Liver (tissue), 9 donors: ENCODE measurements around the gene PDLIM1. TPM values are rescaled to one million over a fixed set of nuclear protein-coding genes. Genes with fewer than 3 reads are reported as not detected.
A peak's percentile ranks its signal among the peaks of the same experiment; 100 is the strongest.
"Not testable (repeated sequence)": the region's sequence is repeated elsewhere in the genome, so short reads cannot be mapped to it uniquely, and the experiment has no call there.

Experiments used
- DNase-seq: peaks from one replicate; pipeline ENCODE4 v3.0.0-alpha.2; 2017; ENCODE audit warnings: low spot score
- H3K27ac ChIP-seq, 2 donors: one replicate each; pipeline ENCODE4 v1.7.0; 2013; ENCODE audit warnings: inconsistent platforms in 2 of 2, low read length in 2 of 2, control low read depth in 1 of 2, low read depth in 1 of 2, mild to moderate bottlenecking in 1 of 2
- H3K27me3 ChIP-seq, 4 donors: one replicate each; pipeline versions ENCODE4 v1.6.1 to v1.7.0; 2013; ENCODE audit warnings: low read length in 3 of 4, inconsistent platforms in 1 of 4, mild to moderate bottlenecking in 1 of 4, moderate library complexity in 1 of 4; ENCODE audit not compliant: control insufficient read depth in 4 of 4, insufficient read depth in 4 of 4
- H3K36me3 ChIP-seq, 4 donors: one replicate each; pipeline versions ENCODE4 v1.6.1 to v1.7.0; 2013; ENCODE audit warnings: low read length in 3 of 4, mild to moderate bottlenecking in 3 of 4, low read depth in 1 of 4, moderate library complexity in 1 of 4; ENCODE audit not compliant: control insufficient read depth in 4 of 4, insufficient read depth in 3 of 4
- H3K4me1 ChIP-seq, 4 donors: one replicate each; pipeline versions ENCODE4 v1.6.1 to v1.7.0; 2013; ENCODE audit warnings: low read length in 3 of 4, mild to moderate bottlenecking in 3 of 4, moderate library complexity in 1 of 4; ENCODE audit not compliant: control insufficient read depth in 4 of 4, insufficient read depth in 4 of 4
- H3K4me3 ChIP-seq, 3 donors: one replicate each; pipeline versions ENCODE4 v1.6.1 to v1.7.0; 2013; ENCODE audit warnings: low read length in 3 of 3, control low read depth in 1 of 3, low read depth in 1 of 3, mild to moderate bottlenecking in 1 of 3
- H3K9ac ChIP-seq, 2 donors: one replicate each; pipeline ENCODE4 v1.7.0; 2013; ENCODE audit warnings: low read length in 2 of 2, mild to moderate bottlenecking in 2 of 2, moderate library complexity in 2 of 2, control low read depth in 1 of 2, low read depth in 1 of 2
- H3K9me3 ChIP-seq, 4 donors: one replicate each; pipeline versions ENCODE4 v1.6.1 to v1.7.0; 2013; ENCODE audit warnings: low read length in 3 of 4; ENCODE audit not compliant: control insufficient read depth in 4 of 4
- EGR1 ChIP-seq, 2 donors: IDR thresholded peaks; 2 replicates each; pipeline ENCODE4 v1.6.1; 2016 to 2018; ENCODE audit warnings: antibody characterized with exemption in 2 of 2, low read depth in 2 of 2
- FOXA1 ChIP-seq: IDR thresholded peaks from 2 replicates; pipeline ENCODE4 v1.6.1; 2016; ENCODE audit warnings: antibody characterized with exemption
- FOXA2 ChIP-seq: IDR thresholded peaks from 2 replicates; pipeline ENCODE4 v1.6.1; 2016; ENCODE audit warnings: antibody characterized with exemption
- HNF4A ChIP-seq, 2 donors: conservative IDR thresholded peaks; 2 replicates each; pipeline ENCODE4 v1.6.1; 2016; ENCODE audit warnings: antibody characterized with exemption in 2 of 2, mild to moderate bottlenecking in 2 of 2
- NR2F2 ChIP-seq: IDR thresholded peaks from 2 replicates; pipeline ENCODE4 v1.6.1; 2016; ENCODE audit warnings: antibody characterized with exemption
- RAD21 ChIP-seq, 2 donors: IDR thresholded peaks; 2 replicates each; pipeline ENCODE4 v1.6.1; 2016; ENCODE audit warnings: antibody characterized with exemption in 2 of 2, mild to moderate bottlenecking in 2 of 2
- REST ChIP-seq: IDR thresholded peaks from 2 replicates; pipeline ENCODE4 v1.6.1; 2016; ENCODE audit warnings: antibody characterized with exemption, mild to moderate bottlenecking
- RXRA ChIP-seq, 2 donors: IDR thresholded peaks; 2 replicates each; pipeline ENCODE4 v1.6.1; 2017 to 2018; ENCODE audit warnings: antibody characterized with exemption in 2 of 2, mild to moderate bottlenecking in 1 of 2
- SP1 ChIP-seq: IDR thresholded peaks from 2 replicates; pipeline ENCODE4 v1.6.1; 2018; ENCODE audit warnings: antibody characterized with exemption, mild to moderate bottlenecking
- YY1 ChIP-seq: IDR thresholded peaks from 2 replicates; pipeline ENCODE4 v1.6.1; 2016; ENCODE audit warnings: antibody characterized with exemption, mild to moderate bottlenecking
- WGBS: extraction: QIAGEN DNeasy Blood & Tissue Kit; methylation state at CpG from one replicate; pipeline ENCODE4 v1.1.7; 2013; 5-methylcytosine and 5-hydroxymethylcytosine counted together
- polyA plus RNA-seq, 2 donors: library from polyadenylated mRNA; stranded (reverse) in 1 of 2; unstranded in 1 of 2; fragments of 200-250 nt in 1 of 2; fragments of >200 nt in 1 of 2; fragmentation: Nextera tagmentation in 1 of 2; extraction: Ambion mirVana in 1 of 2; gene quantifications; one replicate each; pipeline versions ENCODE4 v1.2.1 to v1.2.3, GENCODE V29; 2013 to 2015
- total RNA-seq, 2 donors: library from RNA; depleted of rRNA; stranded (reverse); fragments of >200 nt; gene quantifications; one replicate each; pipeline ENCODE4 v1.2.3, GENCODE V29; 2014
- TF ChIP-seq, protein P1 (sequence below): IDR thresholded peaks from 2 replicates; pipeline ENCODE4 v1.6.1; 2016; ENCODE audit warnings: antibody characterized with exemption
- TF ChIP-seq, protein P2 (sequence below): IDR thresholded peaks from 2 replicates; pipeline ENCODE4 v1.6.1; 2016; ENCODE audit warnings: antibody characterized with exemption
- donor health status: healthy.
- donor health status: healthy.
- donor health status: healthy.
- donor health status: healthy.
- donor health status: healthy.

The PDLIM1 gene
- total and polyA plus RNA-seq, 4 donors = 16.8 to 73.4 (median 44.5) TPM

DNA sequence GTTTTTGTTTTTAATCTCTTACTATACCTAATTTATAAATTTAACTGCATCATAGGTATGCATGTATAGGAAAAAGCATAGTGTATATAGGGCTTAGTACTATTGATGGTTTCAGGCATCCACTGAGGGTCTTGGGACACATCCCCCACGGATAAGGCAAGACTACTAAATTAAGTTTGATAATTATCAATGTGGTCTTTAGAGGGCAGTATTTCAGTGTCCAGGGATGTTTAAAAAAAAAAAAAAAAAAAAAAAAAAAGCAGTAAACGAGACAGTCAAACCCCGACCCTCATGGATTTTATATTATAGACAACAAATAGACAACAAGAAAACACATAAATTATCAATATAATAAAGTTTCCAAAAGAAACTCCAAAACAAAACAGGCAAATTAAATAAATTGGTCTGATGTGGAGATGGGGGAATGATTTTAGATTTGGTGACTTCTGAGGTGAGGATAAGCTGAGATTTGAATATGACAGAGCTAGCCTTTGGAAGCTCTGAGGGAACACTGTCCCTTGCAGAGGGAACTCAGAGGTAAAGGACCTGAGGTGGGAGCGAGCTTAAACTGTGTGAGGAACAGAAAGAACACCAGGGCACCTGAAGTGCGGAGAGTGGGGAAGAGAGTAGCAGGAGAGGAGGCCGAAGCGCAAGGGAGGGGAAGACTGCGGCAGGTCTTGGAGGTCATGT is 82.0 kb downstream of the PDLIM1 start:
- Histone ChIP-seq H3K9me3 (no peaks in the 10 kb centered on the region), H3K9ac (no peak overlapping the region), H3K36me3 (no peaks in the 10 kb centered on the region), H3K27me3 (no peaks in the 10 kb centered on the region), H3K27ac (no peak overlapping the region), H3K4me3 (no peak overlapping the region), H3K4me1 (no peaks in the 10 kb centered on the region)
- WGBS = 59% methylated on average over 8 of the region's 8 CpGs
- no peak for DNase-seq
- TF ChIP-seq YY1 = no peak
- no peak for TF ChIP-seq SP1
- peak; percentile 48 to 65 for TF ChIP-seq RAD21 (IDR thresholded peaks at IDR 0.05)
- no peak for TF ChIP-seq FOXA2

GRCh38 chr10:95202865-95203264 is 87.9 kb downstream of the PDLIM1 start:
- H3K4me3 ChIP-seq = not testable (repeated sequence)

GRCh38 chr10:95201736-95202135 is 89.1 kb downstream of the PDLIM1 start:
- DNase-seq = no peak
- H3K27ac ChIP-seq = no peak overlapping the region
- H3K9me3 ChIP-seq = no peaks in the 10 kb centered on the region
- H3K9ac ChIP-seq = no peak overlapping the region
- no peaks in the 10 kb centered on the region for H3K27me3 ChIP-seq
- WGBS = 96% methylated on average over 4 of the region's 4 CpGs
- TF ChIP-seq RXRA (IDR thresholded peaks at IDR 0.05) (no peak), FOXA1 (no peak), SP1 (no peak), EGR1 (IDR thresholded peaks at IDR 0.05; ENCODE audit: low read depth in 2 of 2) (no peak)
- TF ChIP-seq, protein P1, sequence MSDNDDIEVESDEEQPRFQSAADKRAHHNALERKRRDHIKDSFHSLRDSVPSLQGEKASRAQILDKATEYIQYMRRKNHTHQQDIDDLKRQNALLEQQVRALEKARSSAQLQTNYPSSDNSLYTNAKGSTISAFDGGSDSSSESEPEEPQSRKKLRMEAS = no peak
- no peaks in the 10 kb centered on the region for H3K4me1 ChIP-seq
- no peak overlapping the region for H3K4me3 ChIP-seq
- H3K36me3 ChIP-seq = no peaks in the 10 kb centered on the region

More at GRCh38 chr10:95202865-95203264, 87.9 kb downstream of the PDLIM1 start:
- not testable (repeated sequence) for H3K27ac ChIP-seq, H3K4me1 ChIP-seq, H3K27me3 ChIP-seq, H3K9ac ChIP-seq, DNase-seq, H3K9me3 ChIP-seq, H3K36me3 ChIP-seq
- WGBS = 87% methylated on average over 5 of the region's 5 CpGs

DNA sequence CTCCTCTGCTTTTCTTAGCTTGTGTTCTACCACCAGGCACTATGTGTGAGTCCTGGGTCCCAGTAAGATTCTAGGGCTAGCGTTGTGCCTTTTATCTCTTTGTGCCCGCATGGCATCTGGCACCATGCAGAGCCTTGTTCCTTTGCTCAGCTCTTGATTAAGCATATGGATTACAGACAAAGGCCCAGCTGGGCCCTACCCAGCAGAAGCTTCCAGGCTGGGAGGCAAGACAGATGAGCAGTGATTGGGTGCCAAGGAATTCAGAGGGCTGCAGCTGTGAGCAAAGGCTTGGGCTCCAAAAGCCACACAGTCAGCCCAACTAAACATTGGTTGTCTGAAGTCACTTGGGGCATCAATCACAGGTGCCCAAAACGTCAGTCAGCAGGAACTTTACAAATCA is 94.8 kb downstream of the PDLIM1 start:
- Histone ChIP-seq H3K4me1 (no peaks in the 10 kb centered on the region), H3K36me3 (no peaks in the 10 kb centered on the region), H3K27me3 (no peaks in the 10 kb centered on the region), H3K4me3 (no peak overlapping the region), H3K27ac (no peak overlapping the region), H3K9me3 (no peaks in the 10 kb centered on the region), H3K9ac (no peak overlapping the region)
- 81% methylated on average over 3 of the region's 3 CpGs for WGBS
- TF ChIP-seq, protein P2, sequence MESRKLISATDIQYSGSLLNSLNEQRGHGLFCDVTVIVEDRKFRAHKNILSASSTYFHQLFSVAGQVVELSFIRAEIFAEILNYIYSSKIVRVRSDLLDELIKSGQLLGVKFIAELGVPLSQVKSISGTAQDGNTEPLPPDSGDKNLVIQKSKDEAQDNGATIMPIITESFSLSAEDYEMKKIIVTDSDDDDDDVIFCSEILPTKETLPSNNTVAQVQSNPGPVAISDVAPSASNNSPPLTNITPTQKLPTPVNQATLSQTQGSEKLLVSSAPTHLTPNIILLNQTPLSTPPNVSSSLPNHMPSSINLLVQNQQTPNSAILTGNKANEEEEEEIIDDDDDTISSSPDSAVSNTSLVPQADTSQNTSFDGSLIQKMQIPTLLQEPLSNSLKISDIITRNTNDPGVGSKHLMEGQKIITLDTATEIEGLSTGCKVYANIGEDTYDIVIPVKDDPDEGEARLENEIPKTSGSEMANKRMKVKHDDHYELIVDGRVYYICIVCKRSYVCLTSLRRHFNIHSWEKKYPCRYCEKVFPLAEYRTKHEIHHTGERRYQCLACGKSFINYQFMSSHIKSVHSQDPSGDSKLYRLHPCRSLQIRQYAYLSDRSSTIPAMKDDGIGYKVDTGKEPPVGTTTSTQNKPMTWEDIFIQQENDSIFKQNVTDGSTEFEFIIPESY = no peak
- no peak for TF ChIP-seq REST
- TF ChIP-seq EGR1 (IDR thresholded peaks at IDR 0.05; ENCODE audit: low read depth in 2 of 2) = no peak
- TF ChIP-seq NR2F2 = no peak
- no peak for TF ChIP-seq HNF4A (conservative IDR thresholded peaks at IDR 0.05)
- TF ChIP-seq RAD21 (IDR thresholded peaks at IDR 0.05) = no peak
- no peak for DNase-seq
